Ishikawa (cell line): Measurements from ENCODE around the gene SETD1A.

Experiments used
- CEBPB ChIP-seq: IDR thresholded peaks from 2 replicates; pipeline ENCODE4 v1.6.1; 2012
- CREB1 ChIP-seq: IDR thresholded peaks from 2 replicates; pipeline ENCODE4 v1.6.1; 2012; ENCODE audit warnings: low read depth
- EGR1 ChIP-seq: IDR thresholded peaks from 2 replicates; pipeline ENCODE4 v1.6.1; 2012
- EP300 ChIP-seq: IDR thresholded peaks from 2 replicates; pipeline ENCODE4 v1.6.1; 2012; ENCODE audit warnings: borderline replicate concordance
- TAF1 ChIP-seq: IDR thresholded peaks from 2 replicates; pipeline ENCODE4 v1.6.1; 2012; ENCODE audit warnings: low read depth, mild to moderate bottlenecking
- YY1 ChIP-seq: IDR thresholded peaks from 2 replicates; pipeline ENCODE4 v1.6.1; 2012; ENCODE audit warnings: low read depth
- TF ChIP-seq, protein P1 (sequence below): IDR thresholded peaks from 2 replicates; pipeline ENCODE4 v1.6.1; 2012
- TF ChIP-seq, protein P2 (sequence below): IDR thresholded peaks from 2 replicates; pipeline ENCODE4 v1.6.1; 2012; ENCODE audit warnings: low read depth, mild to moderate bottlenecking
- TF ChIP-seq, protein P3 (sequence below): IDR thresholded peaks from 2 replicates; pipeline ENCODE4 v1.6.1; 2012

DNA sequence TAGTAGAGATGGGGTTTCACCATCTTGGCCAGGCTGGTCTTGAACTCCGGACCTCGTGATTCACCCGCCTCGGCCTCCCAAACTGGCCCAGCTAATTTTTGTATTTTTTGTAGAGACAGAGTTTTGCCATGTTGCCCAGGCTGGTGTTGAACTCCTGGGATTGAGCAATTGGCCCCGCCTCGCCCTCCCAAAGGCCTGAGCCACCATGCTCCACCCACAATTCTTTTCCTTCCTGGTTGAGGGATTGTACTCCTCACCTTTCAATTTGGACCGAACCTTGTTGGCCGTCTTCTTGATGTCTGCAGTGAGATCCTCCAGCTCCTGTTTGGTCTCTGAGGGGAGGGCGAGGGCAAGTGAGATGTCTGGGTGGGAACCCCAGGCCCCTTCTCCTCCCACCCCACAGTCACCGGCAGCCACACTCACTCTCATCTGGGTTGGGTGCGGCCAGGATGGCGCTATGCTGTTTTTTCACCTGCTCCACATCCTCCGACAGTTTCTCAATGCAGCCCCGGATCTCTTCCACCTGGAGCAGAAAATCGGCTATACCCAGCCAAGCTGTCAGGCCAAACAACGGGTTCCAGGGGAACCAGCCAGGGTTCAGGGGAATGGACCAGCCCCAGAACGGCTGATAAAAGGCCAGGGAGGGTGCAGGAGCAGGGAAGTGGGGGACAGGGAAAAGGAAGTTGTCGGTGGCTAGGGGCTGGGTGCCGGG lies 43.3 kb downstream of the SETD1A start:
- TF ChIP-seq, protein P1, sequence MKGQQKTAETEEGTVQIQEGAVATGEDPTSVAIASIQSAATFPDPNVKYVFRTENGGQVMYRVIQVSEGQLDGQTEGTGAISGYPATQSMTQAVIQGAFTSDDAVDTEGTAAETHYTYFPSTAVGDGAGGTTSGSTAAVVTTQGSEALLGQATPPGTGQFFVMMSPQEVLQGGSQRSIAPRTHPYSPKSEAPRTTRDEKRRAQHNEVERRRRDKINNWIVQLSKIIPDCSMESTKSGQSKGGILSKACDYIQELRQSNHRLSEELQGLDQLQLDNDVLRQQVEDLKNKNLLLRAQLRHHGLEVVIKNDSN, result no peak
- TF ChIP-seq, protein P2, sequence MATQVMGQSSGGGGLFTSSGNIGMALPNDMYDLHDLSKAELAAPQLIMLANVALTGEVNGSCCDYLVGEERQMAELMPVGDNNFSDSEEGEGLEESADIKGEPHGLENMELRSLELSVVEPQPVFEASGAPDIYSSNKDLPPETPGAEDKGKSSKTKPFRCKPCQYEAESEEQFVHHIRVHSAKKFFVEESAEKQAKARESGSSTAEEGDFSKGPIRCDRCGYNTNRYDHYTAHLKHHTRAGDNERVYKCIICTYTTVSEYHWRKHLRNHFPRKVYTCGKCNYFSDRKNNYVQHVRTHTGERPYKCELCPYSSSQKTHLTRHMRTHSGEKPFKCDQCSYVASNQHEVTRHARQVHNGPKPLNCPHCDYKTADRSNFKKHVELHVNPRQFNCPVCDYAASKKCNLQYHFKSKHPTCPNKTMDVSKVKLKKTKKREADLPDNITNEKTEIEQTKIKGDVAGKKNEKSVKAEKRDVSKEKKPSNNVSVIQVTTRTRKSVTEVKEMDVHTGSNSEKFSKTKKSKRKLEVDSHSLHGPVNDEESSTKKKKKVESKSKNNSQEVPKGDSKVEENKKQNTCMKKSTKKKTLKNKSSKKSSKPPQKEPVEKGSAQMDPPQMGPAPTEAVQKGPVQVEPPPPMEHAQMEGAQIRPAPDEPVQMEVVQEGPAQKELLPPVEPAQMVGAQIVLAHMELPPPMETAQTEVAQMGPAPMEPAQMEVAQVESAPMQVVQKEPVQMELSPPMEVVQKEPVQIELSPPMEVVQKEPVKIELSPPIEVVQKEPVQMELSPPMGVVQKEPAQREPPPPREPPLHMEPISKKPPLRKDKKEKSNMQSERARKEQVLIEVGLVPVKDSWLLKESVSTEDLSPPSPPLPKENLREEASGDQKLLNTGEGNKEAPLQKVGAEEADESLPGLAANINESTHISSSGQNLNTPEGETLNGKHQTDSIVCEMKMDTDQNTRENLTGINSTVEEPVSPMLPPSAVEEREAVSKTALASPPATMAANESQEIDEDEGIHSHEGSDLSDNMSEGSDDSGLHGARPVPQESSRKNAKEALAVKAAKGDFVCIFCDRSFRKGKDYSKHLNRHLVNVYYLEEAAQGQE, result no peak
- TF ChIP-seq YY1 (no peak), CREB1 (no peak), TAF1 (no peak), EP300 (no peak), EGR1 (no peak), CEBPB (no peak)
- TF ChIP-seq, protein P3, sequence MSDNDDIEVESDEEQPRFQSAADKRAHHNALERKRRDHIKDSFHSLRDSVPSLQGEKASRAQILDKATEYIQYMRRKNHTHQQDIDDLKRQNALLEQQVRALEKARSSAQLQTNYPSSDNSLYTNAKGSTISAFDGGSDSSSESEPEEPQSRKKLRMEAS, result no peak
